ENCODE results near the gene IL2RG.

IL2RG gene

DNA sequence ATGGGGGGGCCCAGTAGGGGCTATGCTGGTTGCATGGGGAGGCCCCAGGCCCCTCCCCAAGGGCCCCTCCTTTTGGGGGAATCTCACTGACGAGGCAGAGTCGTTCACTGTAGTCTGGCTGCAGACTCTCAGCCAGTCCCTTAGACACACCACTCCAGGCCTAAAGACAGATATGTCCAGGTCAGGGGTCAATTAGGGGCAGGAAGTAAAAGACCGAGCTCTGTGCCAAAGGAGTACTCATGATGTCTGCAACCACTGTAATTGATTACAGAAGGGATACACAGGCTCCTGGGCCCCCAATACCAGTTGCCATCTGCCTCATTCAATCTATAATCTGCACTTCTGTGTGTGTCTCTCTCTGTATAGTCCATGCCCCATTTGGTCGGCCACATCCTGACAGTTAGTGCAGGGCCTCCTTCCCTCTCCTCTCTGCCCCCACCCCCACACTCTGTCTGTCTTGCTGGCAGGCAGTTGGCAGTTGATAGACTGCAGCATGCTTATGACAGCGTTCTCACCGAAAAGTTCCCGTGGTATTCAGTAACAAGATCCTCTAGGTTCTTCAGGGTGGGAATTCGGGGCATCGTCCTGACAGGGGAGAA is 3.5 kb downstream of the IL2RG start:
- peak; percentile 40 for DNase-seq (ENCODE audit: low spot score)

DNA sequence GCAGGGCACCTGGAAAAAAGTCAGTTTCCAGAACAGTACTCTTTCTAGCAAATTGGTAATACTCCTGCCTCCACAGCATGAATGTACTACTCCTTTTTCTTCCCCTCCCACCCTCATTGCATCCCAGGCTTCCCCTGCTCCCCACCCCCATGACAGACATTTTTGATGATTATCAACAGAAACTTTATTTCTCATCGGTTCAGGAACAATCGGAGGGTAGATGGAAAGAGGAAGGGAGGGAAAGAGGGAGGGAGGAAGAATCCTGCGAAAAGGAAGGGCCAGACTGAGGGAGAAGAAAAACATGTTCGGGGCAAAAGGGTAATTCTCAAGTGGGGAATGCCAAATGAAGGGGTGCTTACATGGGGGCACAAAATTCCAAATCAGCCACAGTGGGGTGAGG is 4.1 kb downstream of the IL2RG start:
- DNase-seq (ENCODE audit: low spot score), result no peak

DNA sequence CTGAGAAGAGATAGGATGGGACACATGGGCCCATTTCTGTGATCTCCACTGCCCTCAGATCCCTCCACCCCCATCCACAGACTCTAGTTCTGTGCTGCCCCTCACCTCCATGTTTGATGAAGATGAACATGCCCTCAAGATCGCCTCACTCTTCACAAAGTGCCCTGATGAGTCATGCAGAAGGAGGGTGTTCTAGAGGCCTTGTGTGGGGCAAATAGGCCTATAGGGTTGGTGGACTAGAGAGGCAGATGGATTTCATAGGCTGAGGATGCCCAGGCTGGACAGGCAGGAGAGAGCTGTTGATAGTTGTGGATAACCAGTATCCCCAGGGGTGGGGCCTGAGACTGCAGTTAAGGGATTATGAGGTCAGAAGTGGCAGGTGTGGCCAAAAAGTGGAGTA is 5.0 kb downstream of the IL2RG start, which contains the start of gene CXorf65:
TSS of gene CXorf65 (minus strand) at position 314 of the 400 bp plus-strand sequence. CDS start at position 130, 184 bp downstream.
- DNase-seq (ENCODE audit: low spot score), result no peak

DNA sequence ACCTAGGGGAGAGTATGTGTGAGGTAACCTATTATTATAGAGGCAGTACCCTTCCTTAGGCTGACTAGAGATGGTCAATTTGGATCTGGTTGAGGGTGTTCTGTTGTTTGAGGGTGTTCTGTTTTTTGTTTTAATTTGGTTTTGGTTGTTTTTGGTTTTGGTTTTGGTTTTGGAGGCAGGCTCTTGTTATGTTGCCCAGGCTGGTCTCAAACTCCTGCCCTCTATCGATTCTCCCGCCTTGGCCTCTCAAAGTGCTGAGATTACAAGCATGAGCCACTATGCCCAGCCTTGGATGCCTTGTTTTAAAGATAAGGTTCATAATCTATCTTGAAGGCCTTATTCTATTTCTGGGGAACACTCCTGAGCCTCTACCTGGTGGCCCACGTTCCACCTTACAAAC is 5.7 kb downstream of the IL2RG start:
- no peak for DNase-seq (ENCODE audit: low spot score)

DNA sequence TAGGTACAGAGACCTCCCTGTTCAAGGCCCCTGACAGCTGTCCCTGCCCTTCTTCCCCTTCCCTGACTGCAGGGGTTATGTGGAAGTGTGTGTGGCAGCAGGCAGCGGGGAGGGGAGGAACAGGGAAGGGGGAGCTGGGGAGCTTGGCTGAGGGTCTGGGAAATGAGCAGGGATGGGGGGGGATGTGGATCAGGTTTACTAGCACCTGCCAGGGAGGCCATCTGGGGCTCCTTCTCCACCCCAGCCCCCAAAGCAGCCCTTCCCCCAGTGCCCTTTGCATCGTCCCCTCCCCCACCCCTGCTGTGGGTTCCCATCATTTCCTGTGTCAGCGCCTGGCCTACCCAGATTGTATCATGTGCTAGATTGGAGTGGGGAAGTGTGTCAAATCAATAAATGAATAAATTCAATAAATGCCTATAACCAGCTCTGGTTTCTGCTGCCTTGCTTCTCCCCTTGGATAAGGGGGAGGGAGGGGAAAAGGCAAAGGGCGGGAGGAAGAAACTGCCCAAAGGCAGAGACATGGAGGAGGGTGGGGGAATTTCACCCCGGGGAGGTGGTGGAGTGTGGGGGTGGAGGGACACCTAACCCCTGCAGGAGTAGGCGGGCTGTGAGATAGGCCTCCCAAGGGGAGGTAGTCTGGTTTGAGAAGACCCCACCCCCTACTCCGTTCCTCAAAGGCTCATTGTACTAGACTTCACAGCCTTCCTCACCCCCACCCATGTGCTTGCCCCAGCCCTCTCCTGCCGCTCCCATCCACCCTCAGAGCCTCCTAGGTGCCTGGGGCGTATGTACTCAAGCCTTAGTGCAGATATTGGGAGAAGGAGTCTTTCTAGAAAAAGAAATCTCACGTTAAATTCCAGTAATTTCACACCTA is 8.0 kb downstream of the IL2RG start:
- DNase-seq (ENCODE audit: low spot score), result peak; percentile 83

DNA sequence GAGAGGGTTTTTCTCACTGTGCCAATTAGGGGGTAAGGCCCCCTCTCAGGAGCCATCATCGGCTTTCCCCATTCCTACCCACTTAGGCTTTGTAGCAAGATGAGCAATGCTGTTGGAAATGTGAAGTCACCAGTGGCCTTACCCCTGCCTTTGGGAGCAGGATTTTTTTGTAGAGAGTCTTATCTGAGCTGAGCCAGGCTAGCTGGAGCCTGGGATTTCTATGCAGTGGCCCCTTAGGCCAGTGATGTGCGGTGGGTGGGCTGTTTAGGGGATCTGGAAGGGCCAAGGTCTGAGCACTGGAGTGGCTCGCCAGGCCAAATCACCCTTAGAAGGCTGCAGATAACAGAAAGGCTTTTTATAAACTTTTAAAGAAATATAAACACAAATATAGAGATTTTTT is 9.1 kb downstream of the IL2RG start:
- no peak for DNase-seq (ENCODE audit: low spot score)

DNA sequence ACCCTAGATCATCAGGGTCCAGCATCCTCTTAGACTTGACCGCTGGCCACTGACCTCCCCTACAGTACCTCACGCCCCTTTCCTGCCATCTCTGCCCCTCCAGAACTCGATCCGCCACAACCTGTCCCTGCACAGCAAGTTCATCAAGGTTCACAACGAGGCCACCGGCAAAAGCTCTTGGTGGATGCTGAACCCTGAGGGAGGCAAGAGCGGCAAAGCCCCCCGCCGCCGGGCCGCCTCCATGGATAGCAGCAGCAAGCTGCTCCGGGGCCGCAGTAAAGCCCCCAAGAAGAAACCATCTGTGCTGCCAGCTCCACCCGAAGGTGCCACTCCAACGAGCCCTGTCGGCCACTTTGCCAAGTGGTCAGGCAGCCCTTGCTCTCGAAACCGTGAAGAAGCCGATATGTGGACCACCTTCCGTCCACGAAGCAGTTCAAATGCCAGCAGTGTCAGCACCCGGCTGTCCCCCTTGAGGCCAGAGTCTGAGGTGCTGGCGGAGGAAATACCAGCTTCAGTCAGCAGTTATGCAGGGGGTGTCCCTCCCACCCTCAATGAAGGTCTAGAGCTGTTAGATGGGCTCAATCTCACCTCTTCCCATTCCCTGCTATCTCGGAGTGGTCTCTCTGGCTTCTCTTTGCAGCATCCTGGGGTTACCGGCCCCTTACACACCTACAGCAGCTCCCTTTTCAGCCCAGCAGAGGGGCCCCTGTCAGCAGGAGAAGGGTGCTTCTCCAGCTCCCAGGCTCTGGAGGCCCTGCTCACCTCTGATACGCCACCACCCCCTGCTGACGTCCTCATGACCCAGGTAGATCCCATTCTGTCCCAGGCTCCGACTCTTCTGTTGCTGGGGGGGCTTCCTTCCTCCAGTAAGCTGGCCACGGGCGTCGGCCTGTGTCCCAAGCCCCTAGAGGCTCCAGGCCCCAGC is 10.5 kb downstream of the IL2RG start:
- no peak for DNase-seq (ENCODE audit: low spot score)

DNA sequence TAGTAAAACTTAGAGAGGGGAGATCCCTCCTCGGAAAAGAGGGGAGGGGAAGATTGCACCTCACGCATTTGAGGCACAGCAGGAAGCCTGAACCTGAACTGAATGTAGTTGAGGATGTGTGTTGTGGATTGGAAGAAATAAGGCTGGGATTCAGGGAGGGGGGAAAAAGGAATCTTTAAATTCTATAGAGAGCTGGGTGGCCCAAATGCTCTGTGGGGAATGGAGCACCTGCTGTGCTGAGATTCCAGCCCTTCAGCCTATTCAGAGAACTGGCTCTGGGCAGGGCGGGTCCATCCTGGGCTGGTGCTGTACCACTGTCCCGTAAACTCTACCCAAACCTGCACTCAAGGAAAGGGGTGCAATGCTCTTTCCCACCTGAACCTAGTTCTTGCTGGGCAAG is 11.6 kb downstream of the IL2RG start:
- no peak for DNase-seq (ENCODE audit: low spot score)

DNA sequence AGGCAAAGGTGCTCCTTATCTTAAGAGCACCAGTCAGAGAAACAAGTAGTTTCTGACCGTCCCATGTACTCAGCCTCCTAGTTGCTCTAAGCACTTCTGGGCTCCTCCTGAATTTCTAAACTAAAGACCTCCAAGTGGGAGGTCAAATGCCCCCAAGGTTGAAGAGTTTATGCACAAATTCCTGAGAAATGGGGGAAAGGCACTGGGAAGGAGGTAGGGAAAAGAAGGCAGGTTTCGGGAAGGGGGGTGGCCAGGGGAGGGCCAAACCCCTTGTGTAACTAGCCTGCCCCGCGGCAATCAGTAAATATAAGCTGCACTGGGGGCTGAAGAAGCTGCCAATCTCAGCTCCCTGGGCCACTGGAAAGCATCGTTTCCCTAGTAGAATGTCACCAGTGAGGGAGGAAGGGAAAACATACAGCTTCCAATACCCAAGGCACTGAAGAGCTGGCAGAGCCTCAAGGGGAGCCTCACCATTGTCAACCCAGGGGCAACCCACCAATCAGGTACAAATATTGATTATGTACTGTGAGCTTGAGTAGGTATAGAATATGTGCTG is 12.3 kb downstream of the IL2RG start:
- no peak for DNase-seq (ENCODE audit: low spot score)

DNA sequence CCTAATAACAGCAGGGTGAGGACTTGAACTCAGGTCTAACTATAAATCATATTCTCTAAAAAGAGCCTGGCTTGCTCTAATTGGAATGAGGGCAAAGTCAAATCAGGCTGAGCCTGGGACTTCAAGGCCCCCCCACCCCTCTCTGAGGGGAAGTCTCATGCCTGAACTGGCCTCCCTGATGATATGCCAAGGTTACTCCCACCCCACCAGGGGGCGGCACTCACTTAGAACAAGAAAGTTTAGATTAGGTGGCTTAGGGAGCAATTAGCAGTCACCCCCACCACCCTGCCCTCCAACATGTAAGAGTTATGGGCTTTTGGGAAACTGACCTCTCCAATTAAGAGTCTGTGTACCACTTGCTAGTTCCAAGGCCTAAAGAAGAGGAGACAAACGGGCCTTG is 13.1 kb downstream of the IL2RG start:
- peak; percentile 51 for DNase-seq (ENCODE audit: low spot score)

DNA sequence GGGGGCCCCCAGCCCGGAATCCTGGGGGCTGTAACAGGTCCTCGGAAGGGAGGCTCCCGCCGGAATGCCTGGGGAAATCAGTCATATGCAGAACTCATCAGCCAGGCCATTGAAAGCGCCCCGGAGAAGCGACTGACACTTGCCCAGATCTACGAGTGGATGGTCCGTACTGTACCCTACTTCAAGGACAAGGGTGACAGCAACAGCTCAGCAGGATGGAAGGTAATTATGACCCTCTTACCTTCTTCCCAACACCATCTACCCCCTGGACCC is 14.7 kb downstream of the IL2RG start:
- no peak for DNase-seq (ENCODE audit: low spot score)

DNA sequence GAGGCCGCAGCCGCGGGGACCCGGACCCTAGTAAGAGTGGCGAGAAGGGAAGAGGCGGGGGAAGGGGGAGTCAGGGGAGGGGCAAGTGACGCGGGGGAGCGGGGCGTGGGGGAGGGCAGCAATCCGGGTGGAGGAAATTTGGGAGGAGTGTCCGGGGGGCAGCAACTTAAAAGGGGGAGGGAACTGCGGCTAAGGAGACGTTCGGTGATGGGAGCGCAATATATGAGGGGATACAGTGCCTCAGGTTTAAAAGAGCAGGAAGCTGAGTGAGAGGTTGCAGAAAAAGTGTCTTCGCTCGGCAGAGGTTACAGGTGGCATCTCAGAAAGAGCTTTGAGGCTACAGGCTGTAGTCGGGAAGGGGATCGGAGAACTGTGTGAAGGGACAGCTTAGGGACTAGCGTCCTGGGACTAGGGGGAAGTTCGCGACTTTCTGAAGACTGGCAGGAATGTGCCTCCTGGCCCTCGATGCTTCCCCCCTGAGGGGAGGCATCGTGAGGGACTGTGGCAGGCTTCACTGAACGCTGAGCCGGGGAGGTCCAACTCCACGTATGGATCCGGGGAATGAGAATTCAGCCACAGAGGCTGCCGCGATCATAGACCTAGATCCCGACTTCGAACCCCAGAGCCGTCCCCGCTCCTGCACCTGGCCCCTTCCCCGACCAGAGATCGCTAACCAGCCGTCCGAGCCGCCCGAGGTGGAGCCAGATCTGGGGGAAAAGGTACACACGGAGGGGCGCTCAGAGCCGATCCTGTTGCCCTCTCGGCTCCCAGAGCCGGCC is 15.2 kb downstream of the IL2RG start:
- DNase-seq (ENCODE audit: low spot score), result peak; percentile 24

DNA sequence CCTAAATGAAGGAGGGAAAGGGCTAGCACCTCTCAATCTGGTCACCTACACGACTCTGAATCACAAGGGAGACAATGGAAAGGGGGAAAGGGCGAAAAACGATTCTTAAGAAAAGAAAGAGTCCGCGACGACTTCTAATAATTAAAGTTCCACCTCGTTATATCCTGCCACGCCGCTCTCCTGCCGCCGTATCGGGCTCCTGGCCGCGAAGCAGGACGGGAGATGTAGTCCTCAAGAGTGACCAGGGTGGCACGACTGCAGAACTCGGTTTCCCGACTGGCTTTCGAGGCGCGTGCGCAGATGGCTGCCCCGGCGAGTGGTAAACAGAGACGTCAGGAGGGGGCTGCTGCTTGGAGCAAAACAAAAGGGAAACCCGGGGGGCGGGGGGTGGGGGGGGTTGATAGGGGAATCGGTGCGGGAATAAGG is 15.8 kb downstream of the IL2RG start, which contains the start of gene FOXO4:
TSS of gene FOXO4 (plus strand) at position 297 of the 426 bp plus-strand sequence. CDS start 678 bp downstream, outside the sequence.
- DNase-seq (ENCODE audit: low spot score), result peak; percentile 86

DNA sequence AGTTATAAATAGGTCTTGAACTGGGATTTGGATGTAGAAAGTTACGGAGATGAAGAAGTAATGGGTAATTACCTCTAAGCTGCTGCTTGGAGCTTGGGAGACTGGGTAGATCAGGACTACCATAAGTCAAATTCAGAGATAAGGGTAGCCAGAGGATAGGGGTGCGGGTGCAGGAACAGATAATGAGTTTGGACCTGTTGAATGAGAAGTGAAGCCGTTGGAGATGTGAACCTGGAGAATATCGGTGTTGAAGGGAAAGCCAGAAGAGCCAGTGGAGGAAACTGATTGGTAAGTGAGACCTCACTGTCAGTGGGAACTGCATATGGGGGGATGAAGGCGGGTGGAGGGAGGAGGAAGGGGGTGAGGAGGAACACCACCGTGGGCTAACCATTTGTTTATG is 16.3 kb downstream of the IL2RG start:
- no peak for DNase-seq (ENCODE audit: low spot score)

DNA sequence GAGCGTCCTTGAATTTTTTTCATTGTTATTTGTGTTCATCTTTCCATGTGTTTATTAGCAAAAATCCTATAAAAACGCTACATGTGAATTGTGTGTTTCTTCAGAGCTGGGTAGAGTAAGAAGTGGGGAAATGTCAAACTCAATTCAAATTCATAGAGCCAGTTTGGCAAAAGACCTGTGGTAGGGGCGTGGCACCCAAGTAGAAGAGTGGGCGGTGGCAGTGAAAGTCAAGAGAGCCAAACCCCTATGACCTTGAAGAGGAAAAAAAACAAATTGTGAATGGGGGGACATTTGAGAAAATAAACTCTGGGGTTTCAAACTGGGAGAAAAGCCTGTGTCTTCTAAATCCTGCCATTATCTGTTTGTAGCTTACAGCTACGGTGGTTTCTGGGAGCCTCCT is 20.1 kb downstream of the IL2RG start:
- no peak for DNase-seq (ENCODE audit: low spot score)

DNA sequence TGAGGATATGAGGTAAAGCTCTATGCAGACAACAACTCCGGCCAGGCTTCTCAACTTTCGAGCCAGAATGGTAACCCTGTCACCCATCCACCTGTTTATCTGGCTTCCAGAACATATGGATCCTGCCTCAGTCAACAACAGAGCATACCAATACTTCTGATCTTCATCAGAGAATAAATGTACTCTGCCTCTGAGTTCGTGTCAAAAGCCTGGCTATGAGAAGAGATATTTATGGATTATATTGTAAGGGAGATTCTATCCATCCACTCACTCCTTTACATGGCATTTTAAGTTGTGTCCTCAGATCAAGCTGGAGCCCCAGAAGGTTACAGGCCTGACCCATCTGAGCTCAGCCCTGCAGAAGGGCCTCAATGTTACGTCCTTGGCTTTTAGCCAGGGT is 25.5 kb downstream of the IL2RG start:
- DNase-seq (ENCODE audit: low spot score), result no peak

DNA sequence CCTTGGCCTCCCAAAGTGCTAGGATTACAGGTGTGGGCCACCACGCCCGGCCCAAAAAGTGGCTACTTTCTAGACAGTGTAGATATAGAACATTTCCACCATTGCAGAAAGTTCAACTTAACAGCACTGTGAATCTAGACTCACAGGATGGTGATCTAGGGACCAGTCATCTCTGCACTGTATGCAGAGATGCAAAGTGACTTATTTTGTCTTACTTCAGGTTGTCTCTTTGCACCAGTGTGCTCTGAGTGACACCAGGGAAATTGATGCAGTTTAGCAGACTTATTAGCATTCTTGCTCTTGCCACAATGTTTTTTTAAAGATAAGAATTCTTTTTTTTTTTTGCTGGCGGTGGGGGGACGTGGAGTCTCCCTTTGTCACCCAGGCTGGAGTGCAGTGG is 28.6 kb downstream of the IL2RG start:
- DNase-seq (ENCODE audit: low spot score), result no peak

DNA sequence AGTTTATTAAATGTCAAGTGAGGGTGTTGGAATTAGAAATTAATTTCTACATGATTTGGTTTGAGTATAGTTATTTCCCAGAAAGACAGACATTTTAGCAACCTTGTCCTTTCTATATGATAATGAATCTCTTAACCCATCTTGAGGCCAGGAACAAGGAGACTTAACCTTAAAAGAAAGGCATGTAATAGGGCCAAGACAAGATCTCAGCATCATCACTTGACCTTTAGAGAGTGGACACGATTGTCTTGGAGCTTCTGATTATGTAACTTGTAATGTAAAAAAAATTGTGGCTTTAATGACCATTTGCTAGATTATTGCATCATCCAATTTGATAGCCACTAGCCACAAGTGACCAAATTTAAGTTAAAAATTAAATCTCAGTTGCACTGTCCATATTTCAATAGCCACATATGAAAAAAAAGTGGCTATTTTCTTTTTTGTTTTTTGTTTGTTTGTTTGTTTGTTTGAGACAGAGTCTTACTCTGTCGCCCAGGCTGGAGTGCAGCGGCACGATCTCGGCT is 29.2 kb downstream of the IL2RG start:
- DNase-seq (ENCODE audit: low spot score), result no peak

DNA sequence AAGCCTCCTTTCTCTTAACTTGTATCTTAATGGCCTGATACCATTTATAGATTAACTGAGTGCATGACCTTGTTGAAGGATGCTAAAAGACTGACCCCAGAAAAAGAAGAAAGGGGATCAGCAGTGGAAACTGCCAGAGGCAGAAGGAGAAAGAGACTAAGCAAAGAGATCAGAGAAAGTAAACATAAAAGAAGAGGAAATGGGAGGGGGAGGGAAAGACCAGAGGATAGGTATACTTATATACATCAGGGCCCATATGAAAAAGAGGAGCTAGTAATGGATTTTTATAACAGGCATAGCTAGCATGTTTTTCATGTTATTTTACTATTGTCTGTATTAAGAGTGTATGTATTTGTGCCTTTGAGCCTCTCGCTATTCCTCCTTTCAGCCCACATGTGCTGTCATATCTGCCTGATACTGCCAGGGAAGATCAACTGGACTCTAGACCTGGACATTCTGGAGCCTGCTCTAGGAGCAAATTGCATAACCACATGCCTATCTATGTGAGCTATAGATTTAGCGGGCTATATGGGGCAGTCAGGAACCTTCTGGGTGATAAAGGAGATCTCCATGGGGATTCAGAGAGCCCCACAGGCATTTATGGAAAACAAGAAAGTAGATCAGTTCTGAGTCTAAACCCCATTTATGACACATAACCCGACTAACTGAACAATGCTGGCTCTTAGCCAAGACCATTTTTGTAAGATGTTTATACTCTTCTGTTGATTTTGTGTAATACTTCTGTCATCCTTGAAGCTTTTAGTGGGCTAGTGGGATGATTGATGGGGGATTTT is 29.9 kb downstream of the IL2RG start:
- no peak for DNase-seq (ENCODE audit: low spot score)

DNA sequence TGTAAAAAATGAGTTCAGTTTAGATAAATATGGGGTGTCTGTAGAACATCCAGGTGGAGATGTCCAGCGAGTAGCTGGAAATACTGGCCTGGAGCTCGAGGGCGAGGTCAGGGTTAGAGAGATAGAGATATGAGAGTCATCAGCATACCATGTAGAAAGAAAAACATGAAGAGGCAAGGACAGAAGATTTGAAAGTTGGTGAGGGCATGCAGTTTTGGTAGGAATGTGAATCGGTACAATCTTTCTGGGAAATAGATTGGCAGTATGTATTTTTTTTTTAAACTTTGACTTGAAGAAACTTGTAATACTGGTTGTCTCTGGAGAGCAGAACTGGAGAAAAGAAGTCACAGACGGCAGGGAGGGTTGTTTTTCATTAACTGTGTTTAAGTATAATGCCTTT is 40.8 kb downstream of the IL2RG start:
- no peak for DNase-seq (ENCODE audit: low spot score)
